H1 (cell line): ENCODE results near the gene MCF2L.

ENCODE experiments used
- EZH2 ChIP-seq: fragments of 200-600 bp; sonication (generic); IDR thresholded peaks from 2 replicates; pipeline ENCODE4 v1.7.1; 2012; ENCODE audit warnings: low read depth, mild to moderate bottlenecking, moderate library complexity, low read length, inconsistent platforms; ENCODE audit not compliant: severe bottlenecking
- FOSL1 ChIP-seq: IDR thresholded peaks from 2 replicates; pipeline ENCODE4 v1.6.1; 2011; ENCODE audit warnings: mild to moderate bottlenecking, low read depth, low read length, moderate library complexity; ENCODE audit not compliant: insufficient read depth
- RBBP5 ChIP-seq: IDR thresholded peaks from 2 replicates; pipeline ENCODE4 v1.7.1; 2012; ENCODE audit warnings: low read depth, mild to moderate bottlenecking, inconsistent platforms, low read length, moderate library complexity, borderline replicate concordance
- SRF ChIP-seq: IDR thresholded peaks from 2 replicates; pipeline ENCODE4 v1.6.1; 2011; ENCODE audit warnings: mild to moderate bottlenecking, low read depth, low read length, moderate library complexity
- TEAD4 ChIP-seq: IDR thresholded peaks from 2 replicates; pipeline ENCODE4 v1.6.1; 2012; ENCODE audit warnings: low read depth, low read length, inconsistent platforms, mixed read lengths
- YY1 ChIP-seq: IDR thresholded peaks from 2 replicates; pipeline ENCODE4 v1.6.1; 2011; ENCODE audit warnings: low read depth, mild to moderate bottlenecking, low read length
- TF ChIP-seq, protein P1 (sequence below), 3 experiments: IDR thresholded peaks; 1 replicate in 2 of 3; 2 replicates in 1 of 3; pipeline versions ENCODE4 v1.5.1 to v1.6.1; 2011; ENCODE audit warnings: low read length in 3 of 3, mild to moderate bottlenecking in 3 of 3, inconsistent platforms in 2 of 3, low read depth in 1 of 3, moderate library complexity in 1 of 3; ENCODE audit not compliant: insufficient read depth in 1 of 3; ENCODE audit errors: control extremely low read depth in 1 of 3
- TF ChIP-seq, protein P2 (sequence below): IDR thresholded peaks from 2 replicates; pipeline ENCODE4 v1.6.1; 2012; ENCODE audit warnings: inconsistent platforms

- no peak for TF ChIP-seq TEAD4
- TF ChIP-seq, protein P1, sequence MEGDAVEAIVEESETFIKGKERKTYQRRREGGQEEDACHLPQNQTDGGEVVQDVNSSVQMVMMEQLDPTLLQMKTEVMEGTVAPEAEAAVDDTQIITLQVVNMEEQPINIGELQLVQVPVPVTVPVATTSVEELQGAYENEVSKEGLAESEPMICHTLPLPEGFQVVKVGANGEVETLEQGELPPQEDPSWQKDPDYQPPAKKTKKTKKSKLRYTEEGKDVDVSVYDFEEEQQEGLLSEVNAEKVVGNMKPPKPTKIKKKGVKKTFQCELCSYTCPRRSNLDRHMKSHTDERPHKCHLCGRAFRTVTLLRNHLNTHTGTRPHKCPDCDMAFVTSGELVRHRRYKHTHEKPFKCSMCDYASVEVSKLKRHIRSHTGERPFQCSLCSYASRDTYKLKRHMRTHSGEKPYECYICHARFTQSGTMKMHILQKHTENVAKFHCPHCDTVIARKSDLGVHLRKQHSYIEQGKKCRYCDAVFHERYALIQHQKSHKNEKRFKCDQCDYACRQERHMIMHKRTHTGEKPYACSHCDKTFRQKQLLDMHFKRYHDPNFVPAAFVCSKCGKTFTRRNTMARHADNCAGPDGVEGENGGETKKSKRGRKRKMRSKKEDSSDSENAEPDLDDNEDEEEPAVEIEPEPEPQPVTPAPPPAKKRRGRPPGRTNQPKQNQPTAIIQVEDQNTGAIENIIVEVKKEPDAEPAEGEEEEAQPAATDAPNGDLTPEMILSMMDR (IDR thresholded peaks at IDR 0.05; ENCODE audit: control extremely low read depth in 1 of 3, insufficient read depth in 1 of 3, low read depth in 1 of 3, low read length in 3 of 3) = no peak
- TF ChIP-seq RBBP5 = no peak
- TF ChIP-seq EZH2 = no peak
- TF ChIP-seq SRF = no peak
- TF ChIP-seq, protein P2, sequence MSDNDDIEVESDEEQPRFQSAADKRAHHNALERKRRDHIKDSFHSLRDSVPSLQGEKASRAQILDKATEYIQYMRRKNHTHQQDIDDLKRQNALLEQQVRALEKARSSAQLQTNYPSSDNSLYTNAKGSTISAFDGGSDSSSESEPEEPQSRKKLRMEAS = no peak
- TF ChIP-seq YY1 = no peak
- TF ChIP-seq FOSL1 = no peak
Measured at GRCh38 chr13:113043001-113043630, 74.1 kb downstream of the MCF2L start.
